HEK293 (cell line): ENCODE data around the gene EFHC1.

Source experiments
- TF ChIP-seq, protein P1 (sequence below): fragments of 450-650 bp; formaldehyde crosslinking; IDR thresholded peaks from 2 replicates; pipeline ENCODE4 v1.5.1; 2016; ENCODE audit warnings: missing biosample characterization, missing genetic modification characterization
- TF ChIP-seq, protein P2 (sequence below): fragments of 450-650 bp; formaldehyde crosslinking; conservative IDR thresholded peaks from 2 replicates; pipeline ENCODE4 v1.5.1; 2016; ENCODE audit warnings: low read depth, missing biosample characterization, missing genetic modification characterization

DNA sequence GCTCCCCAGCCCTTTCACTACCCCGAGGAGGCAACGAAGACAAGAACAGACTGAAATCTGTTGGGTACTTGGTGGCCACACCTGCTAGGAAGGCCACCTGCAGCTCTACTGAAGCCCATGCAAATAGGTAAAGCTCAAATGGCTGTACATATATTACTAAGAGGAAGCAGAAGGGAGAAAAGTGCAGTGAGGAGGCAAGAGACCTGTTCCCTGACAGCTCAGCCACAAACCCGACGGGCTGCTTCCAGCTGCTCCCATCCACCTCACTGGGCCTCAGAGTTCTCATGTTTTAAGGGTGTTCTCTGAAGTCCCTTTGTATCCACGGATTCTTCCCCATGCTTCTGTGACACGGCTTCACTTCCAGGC lies 132.1 kb downstream of the EFHC1 start:
- TF ChIP-seq, protein P1, sequence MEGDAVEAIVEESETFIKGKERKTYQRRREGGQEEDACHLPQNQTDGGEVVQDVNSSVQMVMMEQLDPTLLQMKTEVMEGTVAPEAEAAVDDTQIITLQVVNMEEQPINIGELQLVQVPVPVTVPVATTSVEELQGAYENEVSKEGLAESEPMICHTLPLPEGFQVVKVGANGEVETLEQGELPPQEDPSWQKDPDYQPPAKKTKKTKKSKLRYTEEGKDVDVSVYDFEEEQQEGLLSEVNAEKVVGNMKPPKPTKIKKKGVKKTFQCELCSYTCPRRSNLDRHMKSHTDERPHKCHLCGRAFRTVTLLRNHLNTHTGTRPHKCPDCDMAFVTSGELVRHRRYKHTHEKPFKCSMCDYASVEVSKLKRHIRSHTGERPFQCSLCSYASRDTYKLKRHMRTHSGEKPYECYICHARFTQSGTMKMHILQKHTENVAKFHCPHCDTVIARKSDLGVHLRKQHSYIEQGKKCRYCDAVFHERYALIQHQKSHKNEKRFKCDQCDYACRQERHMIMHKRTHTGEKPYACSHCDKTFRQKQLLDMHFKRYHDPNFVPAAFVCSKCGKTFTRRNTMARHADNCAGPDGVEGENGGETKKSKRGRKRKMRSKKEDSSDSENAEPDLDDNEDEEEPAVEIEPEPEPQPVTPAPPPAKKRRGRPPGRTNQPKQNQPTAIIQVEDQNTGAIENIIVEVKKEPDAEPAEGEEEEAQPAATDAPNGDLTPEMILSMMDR (tag by site-specific recombination) = no peak
- TF ChIP-seq, protein P2, sequence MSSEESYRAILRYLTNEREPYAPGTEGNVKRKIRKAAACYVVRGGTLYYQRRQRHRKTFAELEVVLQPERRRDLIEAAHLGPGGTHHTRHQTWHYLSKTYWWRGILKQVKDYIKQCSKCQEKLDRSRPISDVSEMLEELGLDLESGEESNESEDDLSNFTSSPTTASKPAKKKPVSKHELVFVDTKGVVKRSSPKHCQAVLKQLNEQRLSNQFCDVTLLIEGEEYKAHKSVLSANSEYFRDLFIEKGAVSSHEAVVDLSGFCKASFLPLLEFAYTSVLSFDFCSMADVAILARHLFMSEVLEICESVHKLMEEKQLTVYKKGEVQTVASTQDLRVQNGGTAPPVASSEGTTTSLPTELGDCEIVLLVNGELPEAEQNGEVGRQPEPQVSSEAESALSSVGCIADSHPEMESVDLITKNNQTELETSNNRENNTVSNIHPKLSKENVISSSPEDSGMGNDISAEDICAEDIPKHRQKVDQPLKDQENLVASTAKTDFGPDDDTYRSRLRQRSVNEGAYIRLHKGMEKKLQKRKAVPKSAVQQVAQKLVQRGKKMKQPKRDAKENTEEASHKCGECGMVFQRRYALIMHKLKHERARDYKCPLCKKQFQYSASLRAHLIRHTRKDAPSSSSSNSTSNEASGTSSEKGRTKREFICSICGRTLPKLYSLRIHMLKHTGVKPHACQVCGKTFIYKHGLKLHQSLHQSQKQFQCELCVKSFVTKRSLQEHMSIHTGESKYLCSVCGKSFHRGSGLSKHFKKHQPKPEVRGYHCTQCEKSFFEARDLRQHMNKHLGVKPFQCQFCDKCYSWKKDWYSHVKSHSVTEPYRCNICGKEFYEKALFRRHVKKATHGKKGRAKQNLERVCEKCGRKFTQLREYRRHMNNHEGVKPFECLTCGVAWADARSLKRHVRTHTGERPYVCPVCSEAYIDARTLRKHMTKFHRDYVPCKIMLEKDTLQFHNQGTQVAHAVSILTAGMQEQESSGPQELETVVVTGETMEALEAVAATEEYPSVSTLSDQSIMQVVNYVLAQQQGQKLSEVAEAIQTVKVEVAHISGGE = no peak
